Endometrial microvascular endothelial cells (primary cell): ENCODE data around the gene TFIP11. TPM values are rescaled to one million over a fixed set of nuclear protein-coding genes. Genes with fewer than 3 reads are reported as not detected.

ENCODE experiments used
- total RNA-seq: library from RNA; depleted of rRNA; stranded (reverse); fragments of >200 nt; gene quantifications from one replicate; pipeline ENCODE4 v1.2.3, GENCODE V29; 2015; ENCODE audit errors: inconsistent ontology term

The TFIP11 gene
- total RNA-seq, 1 donor from 2014 or later: 25.4 TPM

Other genes starting within 250 kb of the TFIP11 start
- 1.1 TPM for gene ASPHD2, start 83.2 kb downstream of the TFIP11 start, total RNA-seq
- gene HPS4, start 28.7 kb downstream of the TFIP11 start, total RNA-seq: 21.5 TPM
- gene SRRD, start 28.6 kb downstream of the TFIP11 start, total RNA-seq: 48.1 TPM
- gene TPST2, start 77.7 kb upstream of the TFIP11 start, total RNA-seq: 55.7 TPM
- not detected for gene CRYBB1, start 105.6 kb upstream of the TFIP11 start, total RNA-seq
- not detected for gene CRYBA4, start 109.5 kb upstream of the TFIP11 start, total RNA-seq
- gene MIAT, start 145.1 kb upstream of the TFIP11 start, total RNA-seq: not detected